HG02798 (cell line): Measurements from ENCODE around the gene CPLANE2.

Source experiments
- ATAC-seq: cut with Tn5 transposase; IDR thresholded peaks from one replicate; pipeline ENCODE4 v1.9.1; 2021; ENCODE audit warnings: mild to moderate bottlenecking; ENCODE audit not compliant: unreplicated experiment, poor library complexity

Gene CPLANE2

DNA sequence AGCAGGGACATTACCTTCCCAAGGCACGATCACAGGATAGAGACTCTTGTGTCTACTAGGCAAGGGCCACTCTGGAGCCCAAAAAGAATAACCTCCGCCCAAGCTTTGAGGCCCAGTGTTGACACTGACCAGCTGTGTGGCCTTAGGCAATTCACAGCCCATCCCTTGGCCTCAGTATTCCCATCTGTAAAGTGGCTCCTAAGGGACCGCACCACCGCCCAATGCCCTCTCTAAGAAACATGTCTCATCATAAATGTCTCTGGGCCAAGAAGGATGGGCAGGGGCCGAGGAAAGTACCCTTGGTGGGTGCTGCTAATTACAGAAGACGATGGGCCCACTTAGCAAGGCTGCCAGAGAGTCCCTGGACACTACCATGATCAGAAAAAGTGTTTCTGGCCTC, 25.2 kb downstream of the CPLANE2 start:
- ATAC-seq = no peak

DNA sequence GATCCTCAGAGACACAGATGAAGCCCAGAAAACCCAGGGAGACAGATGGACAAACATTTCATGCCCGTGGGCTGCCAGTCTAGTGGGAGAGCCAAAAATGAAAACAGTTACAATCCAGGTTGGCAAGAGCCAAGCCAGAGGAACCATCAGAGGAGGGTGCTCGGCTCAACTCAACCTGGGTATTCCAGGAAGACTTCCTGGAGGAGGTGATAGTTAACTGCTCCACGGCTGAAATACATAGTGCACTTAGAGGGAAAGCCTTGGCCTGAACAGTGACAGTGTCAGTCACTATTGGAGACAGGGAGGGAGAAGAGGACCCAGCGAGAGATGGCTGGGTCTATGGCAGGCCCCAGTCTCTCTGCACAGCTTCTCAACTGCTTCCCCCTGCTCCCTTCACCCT, 26.4 kb downstream of the CPLANE2 start:
- no peak for ATAC-seq

DNA sequence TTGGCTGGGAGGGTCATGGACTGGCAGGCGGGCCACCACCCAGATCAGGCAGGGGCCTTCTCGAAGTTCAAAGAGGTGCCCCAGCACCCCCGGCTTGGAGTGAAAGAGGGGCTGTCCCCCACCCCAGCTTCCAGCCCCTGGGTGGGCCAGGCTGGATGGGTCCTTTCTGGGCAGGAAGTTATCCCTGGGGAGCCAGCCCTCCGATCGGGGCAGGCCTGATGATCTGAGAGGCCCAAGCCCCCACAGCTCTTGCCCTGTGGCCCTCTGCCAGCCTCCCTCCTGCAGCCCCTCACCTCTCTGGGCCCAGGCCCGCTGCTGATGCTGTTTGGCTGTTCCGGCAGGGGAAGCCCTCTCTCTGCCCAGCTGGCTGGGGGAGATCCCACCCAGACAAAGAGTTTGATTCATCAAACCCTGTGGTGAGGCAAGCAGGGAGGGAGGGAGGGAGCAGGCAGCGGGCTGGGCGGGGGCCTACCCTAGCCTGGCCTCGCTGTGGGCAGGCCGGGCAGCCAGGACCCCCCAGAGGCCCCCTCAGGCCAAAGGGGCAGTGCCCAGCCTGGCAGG, 27.1 kb downstream of the CPLANE2 start:
- no peak for ATAC-seq

DNA sequence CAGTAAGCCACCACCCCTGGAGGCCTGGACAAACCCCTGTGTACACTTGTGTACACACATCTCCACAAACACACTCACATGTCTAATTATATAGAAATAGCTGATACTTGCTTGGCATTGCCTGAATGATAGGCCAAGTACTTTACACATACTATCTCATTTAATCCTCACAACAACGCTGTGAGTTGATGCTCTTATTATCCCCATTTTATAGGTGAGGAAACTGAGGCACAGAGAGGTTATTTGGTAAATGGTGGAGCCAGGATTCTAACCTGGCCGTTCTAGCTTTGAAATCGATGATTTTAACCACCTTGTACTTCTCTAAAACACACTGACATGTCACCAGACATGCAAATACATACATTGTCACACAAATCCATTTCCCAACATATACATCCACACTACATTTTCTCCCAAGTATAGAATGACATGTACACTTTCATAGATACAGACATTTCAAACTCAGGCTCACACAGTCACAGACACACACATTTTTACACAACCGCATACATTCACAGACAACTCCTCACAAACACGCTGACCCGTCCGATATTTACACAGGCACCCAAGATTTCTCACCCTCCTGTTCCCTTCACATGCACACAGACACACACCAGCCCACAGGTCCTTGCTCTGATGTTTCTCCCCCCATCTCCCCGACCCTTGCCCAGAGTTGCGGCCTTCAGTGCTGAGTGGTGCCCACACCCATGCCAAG, 27.7 kb downstream of the CPLANE2 start:
- ATAC-seq = no peak

DNA sequence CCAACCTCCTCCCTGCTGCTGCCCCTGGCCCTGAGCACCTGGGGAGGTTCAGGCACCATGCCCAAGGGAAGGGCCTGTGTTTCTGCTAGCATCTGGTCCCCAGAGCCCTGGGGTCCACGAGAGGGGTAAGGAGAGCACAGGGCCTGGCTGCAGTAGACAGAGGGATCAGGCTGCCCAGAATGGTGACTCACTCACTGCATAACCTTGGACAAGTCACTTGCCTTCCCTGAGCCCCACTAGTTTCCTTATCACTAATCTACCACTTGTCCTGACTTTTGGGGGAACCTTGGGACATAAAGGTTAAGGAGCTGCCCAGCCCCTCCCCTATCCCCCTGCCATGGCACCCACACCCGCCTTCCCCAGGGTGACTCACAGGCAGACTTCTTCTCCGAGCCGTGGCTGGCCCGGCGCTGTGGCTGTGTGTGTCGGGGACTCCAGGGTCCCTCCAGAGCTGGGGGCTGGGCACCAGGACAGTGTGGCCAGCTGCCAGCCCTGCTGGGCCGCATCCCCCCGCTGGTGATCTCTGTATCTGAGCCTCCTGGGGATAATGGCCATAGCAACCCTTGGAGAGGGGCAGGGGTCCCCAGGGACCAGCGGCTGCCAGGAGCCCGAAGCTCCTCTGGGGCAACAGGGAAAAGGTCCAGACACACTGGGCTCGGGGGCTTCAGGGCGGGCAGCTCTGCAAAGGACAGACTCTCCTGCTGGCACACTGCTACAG, 28.6 kb downstream of the CPLANE2 start:
- no peak for ATAC-seq

DNA sequence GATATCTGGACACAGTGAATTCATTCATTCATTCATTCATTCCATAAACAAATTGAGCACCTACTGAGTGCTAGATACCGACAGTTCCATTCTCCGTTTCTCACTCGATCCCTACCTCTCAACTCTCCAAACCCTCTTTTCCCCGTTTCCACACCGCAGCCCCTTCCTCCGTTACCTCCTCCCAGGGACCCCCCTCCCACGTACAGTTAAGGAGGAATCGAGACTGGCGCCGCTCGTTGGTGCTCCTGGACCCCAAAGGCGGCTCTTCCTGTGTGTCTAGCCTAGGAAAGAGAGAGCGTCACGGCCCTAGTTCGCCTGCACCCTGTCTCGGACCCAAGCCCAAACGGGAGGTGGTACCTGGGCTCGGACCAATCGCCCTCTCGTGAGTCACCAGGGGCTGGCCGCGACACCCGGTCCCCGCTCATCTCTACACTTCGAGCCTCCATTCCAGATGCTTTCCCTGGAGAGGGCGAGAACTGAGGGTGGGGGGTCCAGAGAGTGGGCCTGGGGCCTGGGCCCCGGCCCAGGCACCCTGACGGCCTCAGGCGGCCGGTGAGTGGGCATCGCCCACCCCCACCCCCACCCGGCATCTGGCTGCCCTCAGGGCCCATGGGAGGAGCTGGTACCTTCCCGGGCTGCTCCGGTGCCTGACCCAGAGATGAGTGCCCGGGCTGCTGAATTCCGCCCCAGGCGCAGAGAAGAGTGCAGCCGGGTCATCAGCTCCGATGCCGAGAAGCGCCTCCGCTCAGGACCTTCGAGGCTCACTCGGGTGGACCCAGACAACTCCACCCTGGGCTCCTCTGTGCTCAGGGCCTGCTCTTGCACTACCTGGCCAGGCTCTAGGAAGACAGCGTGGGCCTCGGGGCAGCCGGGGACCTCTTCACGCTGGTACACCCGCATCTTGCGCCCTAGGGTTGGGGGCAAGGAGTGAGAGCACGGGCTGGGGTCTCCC, 29.4 kb downstream of the CPLANE2 start:
- ATAC-seq = no peak

DNA sequence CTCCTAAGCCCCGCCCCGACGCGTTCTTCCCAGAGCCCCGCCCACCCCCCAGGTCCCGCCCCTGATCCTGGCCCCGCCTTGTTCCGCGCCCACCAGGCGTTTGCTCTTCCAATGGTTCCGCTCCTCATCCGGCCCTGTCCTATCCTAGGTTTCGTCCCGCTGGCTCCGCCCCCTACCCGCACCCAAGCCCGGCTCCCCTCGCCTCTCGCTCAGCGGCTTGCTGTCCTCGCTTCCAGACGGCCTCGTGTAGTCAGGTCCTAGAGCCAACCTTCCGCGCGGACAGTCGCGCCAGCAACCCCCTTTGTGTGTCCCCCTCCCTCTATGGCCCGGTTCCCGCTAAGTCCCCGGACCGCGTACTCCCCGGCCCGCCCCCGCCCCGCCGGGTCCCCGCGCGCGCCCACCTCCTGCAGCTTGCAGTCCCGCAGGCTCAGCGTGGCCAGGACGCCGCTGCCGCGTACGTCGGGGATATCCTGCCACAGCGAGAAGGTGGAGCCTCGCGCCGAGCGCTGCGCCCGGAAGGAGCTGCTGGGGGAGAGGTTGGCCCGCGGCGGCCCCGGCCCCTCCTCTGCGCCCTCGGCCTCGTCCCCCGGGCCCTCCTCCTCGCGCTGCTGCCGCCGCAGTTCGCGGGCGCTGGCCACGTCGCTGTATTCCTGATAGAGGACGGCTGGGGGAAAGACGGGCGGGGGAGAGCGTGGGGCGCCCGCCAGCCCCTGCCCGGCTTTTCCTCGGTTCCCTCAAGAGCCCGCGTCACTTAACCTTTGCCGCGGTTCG, 30.3 kb downstream of the CPLANE2 start:
- ATAC-seq = peak; percentile 74

DNA sequence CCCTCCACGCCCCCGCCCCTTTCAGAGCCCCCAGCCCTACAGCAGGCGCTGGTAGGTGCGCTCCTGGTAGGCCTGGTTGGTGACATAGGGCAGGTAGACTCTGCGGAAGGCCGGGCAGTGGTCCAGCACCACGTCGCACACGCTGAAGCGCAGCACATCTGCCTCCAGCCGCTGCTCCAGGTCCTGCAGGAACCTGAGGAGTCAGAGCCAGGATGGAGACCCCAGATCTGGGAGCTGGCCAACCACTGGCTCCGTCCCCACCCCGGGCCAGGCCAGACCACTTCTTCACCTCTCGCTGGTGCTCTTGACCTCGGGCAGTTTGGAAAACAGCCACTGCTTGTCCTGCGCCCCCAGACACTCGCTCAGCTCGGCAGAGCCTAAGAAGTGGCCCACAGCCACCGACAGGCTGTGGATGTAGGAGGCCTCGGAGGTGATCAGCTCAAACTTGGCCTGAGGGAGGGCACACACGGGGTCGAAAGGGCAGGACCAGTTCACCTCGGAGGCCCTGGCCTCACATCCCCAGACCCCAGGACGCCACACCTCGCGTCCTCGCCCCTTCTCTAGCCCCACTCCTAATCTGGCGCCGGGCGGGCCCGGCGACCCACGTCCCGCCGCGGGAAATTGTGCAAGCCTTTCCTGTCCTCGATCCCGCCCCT, 31.0 kb downstream of the CPLANE2 start:
- no peak for ATAC-seq

DNA sequence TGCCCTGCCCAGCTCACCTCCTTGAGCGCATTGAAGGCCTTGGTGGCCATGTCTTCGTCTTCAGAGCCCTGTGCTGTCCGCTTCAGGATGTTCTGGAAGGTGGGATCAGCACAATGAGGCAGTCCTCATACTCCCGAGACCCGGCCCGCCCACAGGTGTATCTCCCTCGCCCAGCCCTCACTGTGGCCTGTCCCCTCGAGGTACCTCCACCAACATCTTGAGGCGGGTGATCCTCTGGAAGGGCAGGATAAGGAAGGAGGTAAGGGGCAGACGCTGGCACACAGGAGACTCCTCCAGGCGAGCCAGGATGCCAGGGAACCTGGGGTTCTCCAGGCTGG, 31.7 kb downstream of the CPLANE2 start:
- ATAC-seq = no peak

DNA sequence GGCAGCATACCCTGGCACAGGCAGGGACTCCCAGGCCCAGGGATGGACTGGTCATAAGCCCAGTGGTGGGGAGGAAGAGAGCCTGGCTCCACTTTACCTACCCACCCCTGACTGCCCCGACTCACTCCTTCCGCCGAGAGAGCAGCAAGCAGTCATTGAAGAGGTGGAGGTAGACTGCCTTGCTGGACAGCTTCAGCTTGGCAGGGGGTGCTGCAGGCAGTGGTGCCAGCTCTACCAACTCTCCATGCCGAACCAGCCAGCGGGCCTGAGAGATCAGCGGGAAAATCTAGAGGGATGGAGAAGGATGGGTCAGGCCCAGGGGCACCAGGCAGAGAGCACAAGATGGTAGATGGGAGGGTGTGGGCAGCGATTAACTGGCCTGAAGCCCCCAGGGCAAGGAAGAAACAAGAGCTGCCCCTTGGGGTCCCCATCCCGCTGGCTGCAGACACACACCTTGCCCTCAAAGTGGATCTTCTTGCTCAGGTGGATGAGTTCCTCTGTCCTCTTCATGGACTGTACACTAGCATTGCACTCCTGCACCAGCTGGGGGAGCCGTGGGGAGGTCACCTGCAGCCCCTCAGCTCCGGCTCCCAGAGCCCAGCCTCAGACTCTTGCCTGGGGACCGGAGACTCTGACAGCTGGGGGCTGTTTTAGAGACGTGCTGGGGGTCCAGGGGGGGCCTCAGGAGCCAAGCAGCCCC, 32.2 kb downstream of the CPLANE2 start:
- ATAC-seq = no peak

DNA sequence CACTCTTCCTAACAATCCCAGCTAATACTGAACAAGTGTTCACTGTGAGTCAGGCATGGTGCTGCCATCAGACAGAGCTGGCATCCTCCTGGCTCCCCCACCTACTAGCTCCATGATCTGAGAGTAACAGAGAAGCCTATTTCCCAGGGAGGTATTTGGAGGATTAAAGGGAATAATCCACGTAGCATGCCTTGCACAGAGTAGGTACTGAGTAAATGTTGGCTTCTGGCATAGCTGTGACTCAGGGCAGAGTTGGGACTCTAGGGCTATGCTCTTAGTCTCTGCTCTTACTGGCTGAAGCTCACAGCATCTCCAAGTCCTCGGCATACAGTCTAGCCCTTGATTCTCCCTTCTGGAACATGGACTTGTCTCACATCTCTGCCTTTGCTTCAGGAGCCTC, 32.8 kb downstream of the CPLANE2 start:
- no peak for ATAC-seq

DNA sequence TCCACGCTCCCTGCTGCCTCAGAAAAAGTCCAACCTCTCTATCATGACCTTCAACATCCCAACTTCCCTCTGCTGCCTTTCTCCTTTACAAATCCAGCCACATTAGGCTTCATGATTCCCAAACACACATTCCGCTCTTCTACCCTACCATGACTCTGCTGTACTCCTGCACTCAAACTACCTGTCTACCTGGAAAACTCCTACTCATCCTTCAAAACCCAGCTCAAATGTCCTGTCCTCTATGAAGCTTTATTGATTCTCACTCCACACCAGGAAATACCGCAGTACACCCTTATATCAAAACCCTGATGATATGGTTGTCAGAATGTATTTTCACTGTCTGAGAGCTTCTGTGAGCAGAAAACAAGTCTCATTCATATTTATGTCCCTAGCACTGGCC, 33.4 kb downstream of the CPLANE2 start:
- ATAC-seq = no peak

DNA sequence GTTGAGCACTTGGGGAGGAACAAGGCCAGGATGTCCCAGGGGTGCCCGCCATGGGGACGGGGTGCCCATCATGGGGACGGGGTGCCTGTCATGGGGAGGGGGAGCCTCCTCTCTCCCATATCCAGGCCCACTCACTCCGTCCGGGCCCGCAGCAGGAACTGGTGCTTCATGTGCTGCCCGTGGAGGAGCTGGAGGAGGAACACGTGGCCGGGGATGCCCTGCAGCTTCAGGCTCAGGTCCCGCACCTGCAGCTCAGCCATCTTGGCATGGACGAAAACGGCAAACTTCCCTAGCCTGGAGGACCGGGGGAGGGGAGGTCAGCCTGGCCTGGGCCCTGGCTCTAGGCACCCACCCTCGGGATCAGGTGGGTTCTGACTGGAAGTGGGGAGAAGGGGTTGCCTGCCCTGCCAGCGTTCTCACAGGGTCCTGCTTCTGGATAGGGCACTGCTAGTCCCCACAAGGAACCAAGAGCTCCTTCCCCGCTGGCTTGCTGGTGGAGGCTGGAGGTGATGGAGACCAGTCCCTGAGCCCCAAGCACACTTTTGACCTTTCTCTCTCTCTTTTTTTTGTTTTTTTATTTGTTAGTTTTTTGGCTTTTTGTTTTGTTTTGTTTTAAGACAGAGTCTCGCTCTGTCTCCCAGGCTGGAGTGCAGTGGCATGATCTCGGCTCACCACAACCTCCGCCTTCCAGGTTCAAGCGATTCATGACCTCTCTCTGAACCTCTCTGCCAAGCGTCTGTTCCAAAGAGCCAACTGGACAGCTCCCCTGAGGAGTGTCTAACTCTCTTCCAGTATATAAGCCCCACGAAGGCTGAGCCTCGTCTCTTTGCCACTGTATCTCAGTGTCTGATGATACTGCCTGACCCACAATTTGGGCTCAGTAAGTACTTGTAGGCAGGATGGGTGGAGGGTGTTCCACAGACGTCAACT, 34.4 kb downstream of the CPLANE2 start:
- ATAC-seq = no peak

DNA sequence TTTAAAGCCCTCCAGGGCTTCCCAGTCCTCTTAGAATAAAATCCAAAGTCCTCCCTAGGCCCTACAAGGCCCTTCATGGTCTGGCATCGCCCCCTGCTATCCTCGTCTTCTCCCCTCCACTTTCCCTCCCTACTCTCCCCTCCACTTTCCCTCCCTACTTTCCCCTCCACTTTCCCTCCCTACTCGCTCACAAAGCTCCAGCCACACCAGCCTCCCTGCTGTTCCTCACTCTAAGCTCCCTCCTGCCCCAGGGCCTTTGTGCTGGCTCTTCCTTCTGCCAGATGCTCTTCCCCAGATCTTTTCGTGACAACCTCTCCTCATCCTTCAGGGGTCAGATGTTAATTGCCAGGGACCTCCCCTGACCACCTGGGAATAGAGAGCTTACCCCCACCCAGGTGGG, 37.3 kb downstream of the CPLANE2 start:
- ATAC-seq = no peak

DNA sequence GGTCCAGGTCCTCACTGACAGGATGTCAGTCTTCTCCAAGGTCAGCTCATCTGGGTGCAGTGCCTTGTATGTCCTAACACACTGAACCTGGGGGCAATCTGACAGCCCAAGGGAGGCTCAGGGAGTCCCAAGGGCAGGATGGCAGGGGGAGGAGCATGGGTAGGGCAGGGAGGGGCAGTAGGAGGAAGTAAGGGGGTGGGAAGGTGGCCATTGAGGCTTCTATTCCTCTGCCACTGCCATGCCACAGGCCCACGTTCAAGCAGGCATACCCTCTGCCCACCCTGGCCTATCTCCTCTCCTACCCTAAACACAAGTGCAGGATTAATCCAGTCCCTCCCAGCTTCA, 37.9 kb downstream of the CPLANE2 start:
- no peak for ATAC-seq

DNA sequence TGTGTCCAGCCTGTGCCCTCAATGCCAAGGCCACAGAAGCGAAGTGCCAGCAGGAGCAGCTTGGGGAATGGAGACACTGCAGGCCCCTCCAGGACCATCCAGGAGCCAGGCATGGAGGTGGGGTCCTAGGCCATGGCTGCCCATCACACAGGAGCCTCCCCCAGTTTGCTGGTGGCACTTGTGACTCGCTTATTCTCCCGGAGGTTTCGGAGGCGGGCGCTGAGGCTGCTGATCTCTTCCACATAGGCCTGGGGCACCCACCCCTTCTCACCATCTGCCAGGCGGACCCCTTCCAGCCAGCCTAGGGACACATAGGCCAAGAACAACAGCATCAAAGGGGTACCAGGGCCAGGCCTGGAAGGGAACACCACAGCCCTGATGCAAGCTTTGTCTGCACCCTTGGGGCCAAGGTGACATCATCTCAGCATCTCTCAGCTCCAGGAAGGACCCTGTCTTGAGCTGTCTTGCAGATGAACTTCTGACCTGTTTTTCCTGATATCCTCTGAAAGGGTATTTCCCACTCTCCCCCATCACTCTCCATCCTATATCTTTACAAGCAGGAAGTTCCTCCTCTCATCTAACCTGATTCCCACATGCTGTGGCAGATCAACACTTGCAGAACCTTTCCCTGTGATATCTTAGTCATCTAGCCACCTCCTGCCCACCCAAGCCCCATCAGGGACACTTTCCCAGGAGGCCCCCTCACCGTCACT, 38.4 kb downstream of the CPLANE2 start:
- ATAC-seq = no peak

DNA sequence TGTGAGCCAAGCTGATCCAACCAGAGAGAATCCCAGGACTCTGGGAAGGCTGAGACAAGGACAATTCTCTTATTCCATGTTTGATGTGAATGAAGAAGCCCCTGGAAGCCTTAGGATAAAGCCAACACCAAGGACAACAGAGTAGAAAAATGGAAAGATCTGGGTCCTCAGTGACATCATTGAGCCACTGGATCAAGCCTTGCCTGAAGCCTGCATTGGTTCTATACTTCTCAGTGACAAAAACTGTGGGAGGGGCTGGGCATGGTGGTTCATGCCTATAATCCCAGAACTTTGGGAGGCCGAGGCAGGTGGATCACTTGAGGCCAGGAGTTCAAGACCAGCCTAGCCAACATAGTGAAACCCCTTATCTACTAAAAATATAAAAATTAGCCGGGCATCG, 40.1 kb downstream of the CPLANE2 start:
- ATAC-seq = no peak
